Ishikawa (cell line): Measurements from ENCODE around the gene ABCC11.

Experiments used
- CEBPB ChIP-seq: IDR thresholded peaks from 2 replicates; pipeline ENCODE4 v1.6.1; 2012
- CREB1 ChIP-seq: IDR thresholded peaks from 2 replicates; pipeline ENCODE4 v1.6.1; 2012; ENCODE audit warnings: low read depth
- EP300 ChIP-seq: IDR thresholded peaks from 2 replicates; pipeline ENCODE4 v1.6.1; 2012; ENCODE audit warnings: borderline replicate concordance
- FOXM1 ChIP-seq: IDR thresholded peaks from 2 replicates; pipeline ENCODE4 v1.6.1; 2012; ENCODE audit warnings: low read depth, borderline replicate concordance
- TAF1 ChIP-seq: IDR thresholded peaks from 2 replicates; pipeline ENCODE4 v1.6.1; 2012; ENCODE audit warnings: low read depth, mild to moderate bottlenecking
- TEAD4 ChIP-seq: IDR thresholded peaks from 2 replicates; pipeline ENCODE4 v1.6.1; 2012
- TF ChIP-seq, protein P1 (sequence below): IDR thresholded peaks from 2 replicates; pipeline ENCODE4 v1.6.1; 2012; ENCODE audit warnings: low read depth, mild to moderate bottlenecking

DNA sequence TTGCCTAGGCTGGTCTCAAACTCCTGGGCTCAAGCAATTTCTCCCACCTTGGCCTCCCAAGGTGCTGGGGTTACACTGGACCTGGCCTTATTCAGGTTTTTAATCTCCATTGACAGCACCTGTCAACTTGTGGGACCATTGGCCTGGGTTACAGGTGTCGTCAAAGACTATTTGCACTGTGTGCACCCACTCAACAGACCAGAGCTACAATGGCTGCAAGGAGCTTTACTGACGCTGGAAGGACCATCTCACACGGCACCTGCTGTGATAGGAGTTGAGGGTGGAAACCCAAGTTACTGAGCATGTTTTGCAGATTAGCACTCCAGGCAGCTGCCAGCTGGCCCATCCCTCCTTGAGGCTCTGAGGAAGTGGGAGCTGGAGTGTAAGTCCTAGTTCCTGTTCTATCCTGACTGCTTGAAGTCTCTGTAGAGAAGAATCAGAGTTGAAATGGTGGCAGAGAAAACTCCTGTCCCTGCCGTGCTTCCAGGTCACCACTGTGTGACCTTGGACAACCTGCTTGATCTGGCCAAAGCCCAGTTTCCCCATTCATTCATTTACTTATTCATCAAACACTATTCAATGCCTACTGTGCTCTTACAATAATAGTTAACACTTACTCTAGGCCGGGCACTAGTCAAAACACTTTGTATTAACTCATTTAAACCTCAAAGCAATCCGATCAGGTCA, 45.7 kb downstream of the ABCC11 start:
- TF ChIP-seq EP300 (no peak), TEAD4 (no peak), TAF1 (no peak), CREB1 (no peak), CEBPB (no peak), FOXM1 (no peak)
- TF ChIP-seq, protein P1, sequence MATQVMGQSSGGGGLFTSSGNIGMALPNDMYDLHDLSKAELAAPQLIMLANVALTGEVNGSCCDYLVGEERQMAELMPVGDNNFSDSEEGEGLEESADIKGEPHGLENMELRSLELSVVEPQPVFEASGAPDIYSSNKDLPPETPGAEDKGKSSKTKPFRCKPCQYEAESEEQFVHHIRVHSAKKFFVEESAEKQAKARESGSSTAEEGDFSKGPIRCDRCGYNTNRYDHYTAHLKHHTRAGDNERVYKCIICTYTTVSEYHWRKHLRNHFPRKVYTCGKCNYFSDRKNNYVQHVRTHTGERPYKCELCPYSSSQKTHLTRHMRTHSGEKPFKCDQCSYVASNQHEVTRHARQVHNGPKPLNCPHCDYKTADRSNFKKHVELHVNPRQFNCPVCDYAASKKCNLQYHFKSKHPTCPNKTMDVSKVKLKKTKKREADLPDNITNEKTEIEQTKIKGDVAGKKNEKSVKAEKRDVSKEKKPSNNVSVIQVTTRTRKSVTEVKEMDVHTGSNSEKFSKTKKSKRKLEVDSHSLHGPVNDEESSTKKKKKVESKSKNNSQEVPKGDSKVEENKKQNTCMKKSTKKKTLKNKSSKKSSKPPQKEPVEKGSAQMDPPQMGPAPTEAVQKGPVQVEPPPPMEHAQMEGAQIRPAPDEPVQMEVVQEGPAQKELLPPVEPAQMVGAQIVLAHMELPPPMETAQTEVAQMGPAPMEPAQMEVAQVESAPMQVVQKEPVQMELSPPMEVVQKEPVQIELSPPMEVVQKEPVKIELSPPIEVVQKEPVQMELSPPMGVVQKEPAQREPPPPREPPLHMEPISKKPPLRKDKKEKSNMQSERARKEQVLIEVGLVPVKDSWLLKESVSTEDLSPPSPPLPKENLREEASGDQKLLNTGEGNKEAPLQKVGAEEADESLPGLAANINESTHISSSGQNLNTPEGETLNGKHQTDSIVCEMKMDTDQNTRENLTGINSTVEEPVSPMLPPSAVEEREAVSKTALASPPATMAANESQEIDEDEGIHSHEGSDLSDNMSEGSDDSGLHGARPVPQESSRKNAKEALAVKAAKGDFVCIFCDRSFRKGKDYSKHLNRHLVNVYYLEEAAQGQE: no peak
